Raji (cell line): ENCODE measurements around the gene CELF1.

Source experiments
- POLR2A ChIP-seq: IDR thresholded peaks from 2 replicates; pipeline ENCODE4 v1.6.1; 2011; ENCODE audit warnings: low read depth, low read length, control low read depth; ENCODE audit not compliant: insufficient read depth

Gene CELF1

DNA sequence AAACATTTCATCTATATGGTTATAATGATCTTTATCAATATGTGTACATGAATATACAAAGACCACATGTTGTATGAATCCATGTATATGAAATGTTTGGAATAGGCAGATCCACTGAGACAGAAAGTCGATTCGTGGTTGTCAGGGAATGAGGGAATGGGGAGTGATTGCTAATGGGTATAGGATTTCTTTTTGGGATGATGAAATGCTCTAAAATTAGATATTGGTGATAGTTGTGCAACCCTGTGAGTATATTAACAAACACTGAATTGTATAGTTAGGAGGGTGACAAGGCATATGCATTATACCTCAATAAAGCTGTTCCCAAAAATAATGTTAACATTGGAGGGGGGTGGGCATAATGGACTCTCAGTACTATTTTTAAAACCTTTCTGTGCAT lies 7.5 kb upstream of the CELF1 start:
- TF ChIP-seq POLR2A = no peak

DNA sequence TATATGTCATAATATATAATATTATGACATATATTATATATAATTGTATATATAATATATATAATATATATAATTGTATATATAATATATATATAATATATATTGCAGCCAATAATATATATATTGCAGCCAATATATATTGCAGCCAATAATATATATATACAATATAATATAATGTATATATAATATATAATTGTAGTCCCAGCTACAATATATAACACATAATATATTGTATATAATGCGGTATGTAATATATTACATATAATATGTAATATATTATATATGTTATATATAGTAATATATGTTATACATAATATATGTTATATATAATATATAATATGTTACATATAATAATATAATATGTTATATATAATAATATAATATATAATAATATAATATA lies 5.8 kb upstream of the CELF1 start:
- TF ChIP-seq POLR2A = no peak

- no peak for TF ChIP-seq POLR2A
Measured at GRCh38 chr11:47553406-47553743, 443 bp upstream of the CELF1 start.

DNA sequence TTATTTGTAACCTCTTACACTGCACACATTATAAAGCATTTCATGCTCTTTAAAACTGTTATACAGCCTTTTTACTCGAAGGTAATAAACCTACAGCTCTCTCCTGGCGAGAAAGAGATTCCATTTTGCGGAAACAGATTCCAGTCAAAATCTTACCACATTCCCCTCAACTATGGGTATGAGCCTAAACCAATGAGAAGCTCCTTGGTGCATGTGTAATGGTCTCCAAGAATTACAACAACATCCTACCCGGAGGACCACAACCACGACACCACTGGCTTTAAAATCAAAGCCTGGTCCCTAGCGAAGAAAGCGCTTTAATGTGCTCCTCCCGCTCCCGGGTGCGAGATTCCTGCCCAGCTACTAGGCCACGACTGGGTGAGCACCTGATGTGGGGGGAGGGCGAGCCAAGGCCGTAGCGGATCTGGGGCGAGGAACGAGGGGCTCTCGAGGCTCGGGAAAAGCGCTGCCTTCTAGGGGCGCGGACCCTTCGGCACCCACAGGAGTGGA lies 821 bp downstream of the CELF1 start:
- TF ChIP-seq POLR2A = 0 out of 2 replicates have a peak, but pooled peaks have one; percentile 5

- no peak for TF ChIP-seq POLR2A
Measured at GRCh38 chr11:47551086-47551485, 1.8 kb downstream of the CELF1 start.

GRCh38 chr11:47550288-47551047 lies 2.5 kb downstream of the CELF1 start:
- TF ChIP-seq POLR2A = no peak

GRCh38 chr11:47545298-47545697 lies 7.6 kb downstream of the CELF1 start:
- no peak for TF ChIP-seq POLR2A

GRCh38 chr11:47541070-47541469 lies 11.9 kb downstream of the CELF1 start:
- TF ChIP-seq POLR2A = no peak

DNA sequence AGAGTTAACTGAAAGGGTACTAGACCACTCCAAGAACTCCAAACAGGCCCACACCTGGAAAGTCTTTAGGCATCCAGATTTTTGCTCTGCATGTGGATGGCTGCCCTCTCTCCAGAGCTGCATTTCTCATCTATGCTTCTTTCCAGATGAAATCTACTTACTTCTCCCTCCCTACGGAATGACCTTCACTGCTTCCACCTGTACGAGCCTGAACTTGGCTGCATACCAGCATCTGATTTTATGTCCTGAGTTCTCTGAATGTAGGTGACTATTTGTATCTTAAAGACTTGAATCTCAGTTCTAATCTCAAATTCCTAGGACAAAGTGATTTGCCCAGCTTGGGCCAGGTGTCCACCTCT lies 13.3 kb downstream of the CELF1 start:
- no peak for TF ChIP-seq POLR2A

DNA sequence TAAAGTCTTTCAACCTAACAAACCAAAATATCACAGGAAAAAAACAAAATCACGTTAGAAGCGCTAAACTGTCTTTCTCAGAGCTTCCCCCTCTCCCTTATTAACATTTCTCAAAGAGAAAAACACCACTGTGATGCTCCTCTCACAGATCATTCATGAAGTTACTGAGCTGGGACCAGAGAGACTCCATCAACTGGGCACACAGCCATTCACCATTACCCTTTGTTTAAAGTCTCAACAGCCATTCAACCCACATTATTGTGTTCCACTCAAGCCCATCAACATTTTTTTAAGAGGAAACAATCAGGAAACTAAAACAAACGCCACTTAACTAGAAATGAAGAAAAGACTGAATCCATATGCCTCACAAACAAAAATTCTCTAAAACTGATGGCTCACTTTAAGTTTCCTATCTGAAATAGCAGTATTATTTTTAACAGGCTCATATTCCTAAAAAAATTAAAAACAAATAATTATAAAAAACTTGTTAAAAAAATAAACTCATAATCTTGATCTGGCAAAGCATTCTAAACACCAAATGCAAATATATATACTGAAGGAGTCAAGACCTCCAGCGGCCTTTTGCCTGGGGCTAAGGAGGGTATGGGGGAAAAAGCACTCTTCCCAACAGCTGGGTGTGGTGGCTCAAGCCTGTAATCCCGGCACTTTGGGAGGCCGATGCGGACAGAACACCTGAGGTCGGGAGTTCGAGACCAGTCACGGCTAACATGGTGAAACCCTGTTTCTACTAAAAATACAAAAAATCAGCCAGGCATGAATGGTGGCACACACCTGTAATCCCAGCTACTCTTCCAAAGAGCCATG lies 14.0 kb downstream of the CELF1 start:
- TF ChIP-seq POLR2A = no peak

- TF ChIP-seq POLR2A = no peak
Measured at GRCh38 chr11:47536915-47537314, 16.0 kb downstream of the CELF1 start.

- TF ChIP-seq POLR2A = no peak
Measured at GRCh38 chr11:47534704-47535251, 18.2 kb downstream of the CELF1 start.

GRCh38 chr11:47533690-47534151 lies 19.2 kb downstream of the CELF1 start:
- no peak for TF ChIP-seq POLR2A

DNA sequence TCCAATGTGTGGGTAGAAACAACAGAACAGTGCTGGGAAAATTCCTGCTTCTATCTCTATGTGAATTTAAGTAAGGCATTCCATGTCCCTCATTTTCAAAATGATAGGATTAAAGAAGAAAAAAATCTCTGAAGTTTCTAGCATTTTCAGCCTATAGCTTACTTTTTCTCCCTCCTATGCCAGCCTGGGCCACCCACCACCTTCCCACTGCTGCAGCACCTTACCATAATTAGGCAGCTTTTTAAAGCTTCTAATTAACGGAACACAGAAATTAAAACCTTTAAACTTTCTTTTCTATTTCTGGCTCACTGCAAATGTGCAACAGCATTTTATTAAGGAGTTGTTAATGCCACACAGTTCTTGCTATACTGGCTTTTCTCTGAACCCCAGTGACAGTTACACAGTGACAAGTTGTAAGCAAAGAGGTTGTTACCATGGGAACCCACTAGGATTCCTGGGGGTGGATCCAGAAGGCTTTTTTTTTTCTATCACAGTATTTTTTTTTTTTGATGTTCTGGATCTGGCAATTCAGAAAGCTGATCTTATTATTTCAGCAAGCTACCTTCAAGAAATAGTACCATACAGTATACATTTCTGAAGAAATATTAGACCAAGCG lies 20.2 kb downstream of the CELF1 start:
- no peak for TF ChIP-seq POLR2A

- TF ChIP-seq POLR2A = no peak
Measured at GRCh38 chr11:47531666-47532065, 21.3 kb downstream of the CELF1 start.
